Stimulated activated CD8-positive, alpha-beta memory T cell treated with anti-CD3 and anti-CD28 coated beads, Interleukin-4, amount 100 ng/mL, for 48 hours (primary cell): ENCODE measurements around the gene PRCP.

Source experiments
- DNase-seq: peaks from one replicate; pipeline ENCODE4 v3.0.0-alpha.2; 2020

Gene PRCP

GRCh38 chr11:82906931-82907330 is 6.7 kb upstream of the PRCP start:
- DNase-seq = no peak

- DNase-seq = no peak
These were observed 6.0 kb upstream of the PRCP start for GRCh38 chr11:82906236-82906635.

GRCh38 chr11:82903843-82904586 is 3.8 kb upstream of the PRCP start:
- DNase-seq = no peak

GRCh38 chr11:82902880-82903279 is 2.6 kb upstream of the PRCP start:
- no peak for DNase-seq

GRCh38 chr11:82901922-82902485 is 1.8 kb upstream of the PRCP start:
- no peak for DNase-seq

- peak; percentile 95 for DNase-seq
These were observed 1.1 kb upstream of the PRCP start, which contains the start of gene DDIAS for GRCh38 chr11:82901165-82901921. Gene DDIAS (plus strand): TSS chr11:82901736. CDS start chr11:82914739, 13,003 bp downstream.

- DNase-seq = no peak
These were observed 313 bp downstream of the PRCP start for GRCh38 chr11:82899957-82900276.

- DNase-seq = no peak
These were observed 927 bp downstream of the PRCP start for GRCh38 chr11:82899186-82899820.

- no peak for DNase-seq
These were observed 2.0 kb downstream of the PRCP start for GRCh38 chr11:82898241-82898640.

- no peak for DNase-seq
These were observed 4.0 kb downstream of the PRCP start for GRCh38 chr11:82896183-82896582.

GRCh38 chr11:82895437-82896091 is 4.7 kb downstream of the PRCP start:
- no peak for DNase-seq

GRCh38 chr11:82892611-82893169 is 7.5 kb downstream of the PRCP start:
- DNase-seq = no peak

GRCh38 chr11:82890936-82891335 is 9.3 kb downstream of the PRCP start:
- no peak for DNase-seq

GRCh38 chr11:82890002-82890341 is 10.3 kb downstream of the PRCP start:
- DNase-seq = no peak

GRCh38 chr11:82889133-82890001 is 10.9 kb downstream of the PRCP start:
- no peak for DNase-seq

GRCh38 chr11:82883853-82884252 is 16.4 kb downstream of the PRCP start:
- DNase-seq = no peak

- DNase-seq = no peak
These were observed 25.3 kb downstream of the PRCP start for GRCh38 chr11:82874646-82875523.

GRCh38 chr11:82873919-82874333 is 26.3 kb downstream of the PRCP start:
- no peak for DNase-seq

GRCh38 chr11:82872377-82873150 is 27.7 kb downstream of the PRCP start:
- DNase-seq = no peak

- DNase-seq = no peak
These were observed 28.6 kb downstream of the PRCP start for GRCh38 chr11:82871646-82872045.
